ENCODE measurements around the gene APBA1.

The APBA1 gene

GRCh38 chr9:69584759-69585158 lies 87.4 kb downstream of the APBA1 start:
- TF ChIP-seq ZNF274 (IDR thresholded peaks at IDR 0.05; ENCODE audit: low read depth, low read length), result no peak
- H3K4me3 ChIP-seq (ENCODE audit: low read length), result no peak overlapping the region

- TF ChIP-seq ZNF274 (IDR thresholded peaks at IDR 0.05; ENCODE audit: low read depth, low read length), result no peak
- H3K4me3 ChIP-seq (ENCODE audit: low read length), result no peak overlapping the region
Observed at GRCh38 chr9:69583645-69584234, 88.4 kb downstream of the APBA1 start.

- TF ChIP-seq ZNF274 (IDR thresholded peaks at IDR 0.05; ENCODE audit: low read depth, low read length), result no peak
Observed at GRCh38 chr9:69582544-69583297, 89.5 kb downstream of the APBA1 start.

GRCh38 chr9:69582018-69582417 lies 90.2 kb downstream of the APBA1 start:
- TF ChIP-seq ZNF274 (IDR thresholded peaks at IDR 0.05; ENCODE audit: low read depth, low read length), result no peak
- H3K4me3 ChIP-seq (ENCODE audit: low read length), result no peak overlapping the region

More at GRCh38 chr9:69582544-69583297, 89.5 kb downstream of the APBA1 start:
- no peak overlapping the region for H3K4me3 ChIP-seq (ENCODE audit: low read length)

GRCh38 chr9:69580582-69581214 lies 91.5 kb downstream of the APBA1 start:
- H3K4me3 ChIP-seq (ENCODE audit: low read length), result no peak overlapping the region
- TF ChIP-seq ZNF274 (IDR thresholded peaks at IDR 0.05; ENCODE audit: low read depth, low read length), result no peak

- no peak for TF ChIP-seq ZNF274 (IDR thresholded peaks at IDR 0.05; ENCODE audit: low read depth, low read length)
- H3K4me3 ChIP-seq (ENCODE audit: low read length), result no peak overlapping the region
Observed at GRCh38 chr9:69579760-69580581, 92.2 kb downstream of the APBA1 start.

GRCh38 chr9:69579032-69579758 lies 93.0 kb downstream of the APBA1 start:
- TF ChIP-seq ZNF274 (IDR thresholded peaks at IDR 0.05; ENCODE audit: low read depth, low read length), result no peak
- H3K4me3 ChIP-seq (ENCODE audit: low read length), result no peak overlapping the region

GRCh38 chr9:69578026-69578425 lies 94.1 kb downstream of the APBA1 start:
- no peak for TF ChIP-seq ZNF274 (IDR thresholded peaks at IDR 0.05; ENCODE audit: low read depth, low read length)
- H3K4me3 ChIP-seq (ENCODE audit: low read length), result no peak overlapping the region

GRCh38 chr9:69577123-69577522 lies 95.0 kb downstream of the APBA1 start:
- no peak for TF ChIP-seq ZNF274 (IDR thresholded peaks at IDR 0.05; ENCODE audit: low read depth, low read length)
- H3K4me3 ChIP-seq (ENCODE audit: low read length), result no peak overlapping the region

GRCh38 chr9:69574057-69574456 lies 98.1 kb downstream of the APBA1 start:
- TF ChIP-seq ZNF274 (IDR thresholded peaks at IDR 0.05; ENCODE audit: low read depth, low read length), result no peak
- no peak overlapping the region for H3K4me3 ChIP-seq (ENCODE audit: low read length)

- no peak for TF ChIP-seq ZNF274 (IDR thresholded peaks at IDR 0.05; ENCODE audit: low read depth, low read length)
- H3K4me3 ChIP-seq (ENCODE audit: low read length), result no peak overlapping the region
Observed at GRCh38 chr9:69573651-69574050, 98.5 kb downstream of the APBA1 start.

GRCh38 chr9:69572611-69573010 lies 99.6 kb downstream of the APBA1 start:
- no peak overlapping the region for H3K4me3 ChIP-seq (ENCODE audit: low read length)
- no peak for TF ChIP-seq ZNF274 (IDR thresholded peaks at IDR 0.05; ENCODE audit: low read depth, low read length)

- no peak for TF ChIP-seq ZNF274 (IDR thresholded peaks at IDR 0.05; ENCODE audit: low read depth, low read length)
- H3K4me3 ChIP-seq (ENCODE audit: low read length), result no peak overlapping the region
Observed at GRCh38 chr9:69571032-69571431, 101.1 kb downstream of the APBA1 start.

Data from GM08714 (cell line).